Measurements from ENCODE around the gene PRND.
A peak's percentile ranks its signal among the peaks of the same experiment; 100 is the strongest.

GRCh38 chr20:4720041-4720976, 1.4 kb upstream of the PRND start:
- TF ChIP-seq CTCF (conservative IDR thresholded peaks at IDR 0.05; ENCODE audit: low read depth in 2 of 2) = peak; percentile 71 to 87
- no peak for TF ChIP-seq ZNF114 (CRISPR knock-in tag; IDR thresholded peaks at IDR 0.05)
- TF ChIP-seq EZH2 (IDR thresholded peaks at IDR 0.05; ENCODE audit: low read depth, unreplicated experiment) = no peak
- no peak for TF ChIP-seq POLR2AphosphoS5 (IDR thresholded peaks at IDR 0.05; ENCODE audit: low read depth)
- no peak for TF ChIP-seq ZNF462 (CRISPR knock-in tag; IDR thresholded peaks at IDR 0.05)
- no peak for TF ChIP-seq EZH2phosphoT487 (IDR thresholded peaks at IDR 0.05; ENCODE audit: unreplicated experiment)
- no peak for TF ChIP-seq CREB1 (CRISPR knock-in tag; IDR thresholded peaks at IDR 0.05; ENCODE audit: low read depth)
- TF ChIP-seq, protein P1, sequence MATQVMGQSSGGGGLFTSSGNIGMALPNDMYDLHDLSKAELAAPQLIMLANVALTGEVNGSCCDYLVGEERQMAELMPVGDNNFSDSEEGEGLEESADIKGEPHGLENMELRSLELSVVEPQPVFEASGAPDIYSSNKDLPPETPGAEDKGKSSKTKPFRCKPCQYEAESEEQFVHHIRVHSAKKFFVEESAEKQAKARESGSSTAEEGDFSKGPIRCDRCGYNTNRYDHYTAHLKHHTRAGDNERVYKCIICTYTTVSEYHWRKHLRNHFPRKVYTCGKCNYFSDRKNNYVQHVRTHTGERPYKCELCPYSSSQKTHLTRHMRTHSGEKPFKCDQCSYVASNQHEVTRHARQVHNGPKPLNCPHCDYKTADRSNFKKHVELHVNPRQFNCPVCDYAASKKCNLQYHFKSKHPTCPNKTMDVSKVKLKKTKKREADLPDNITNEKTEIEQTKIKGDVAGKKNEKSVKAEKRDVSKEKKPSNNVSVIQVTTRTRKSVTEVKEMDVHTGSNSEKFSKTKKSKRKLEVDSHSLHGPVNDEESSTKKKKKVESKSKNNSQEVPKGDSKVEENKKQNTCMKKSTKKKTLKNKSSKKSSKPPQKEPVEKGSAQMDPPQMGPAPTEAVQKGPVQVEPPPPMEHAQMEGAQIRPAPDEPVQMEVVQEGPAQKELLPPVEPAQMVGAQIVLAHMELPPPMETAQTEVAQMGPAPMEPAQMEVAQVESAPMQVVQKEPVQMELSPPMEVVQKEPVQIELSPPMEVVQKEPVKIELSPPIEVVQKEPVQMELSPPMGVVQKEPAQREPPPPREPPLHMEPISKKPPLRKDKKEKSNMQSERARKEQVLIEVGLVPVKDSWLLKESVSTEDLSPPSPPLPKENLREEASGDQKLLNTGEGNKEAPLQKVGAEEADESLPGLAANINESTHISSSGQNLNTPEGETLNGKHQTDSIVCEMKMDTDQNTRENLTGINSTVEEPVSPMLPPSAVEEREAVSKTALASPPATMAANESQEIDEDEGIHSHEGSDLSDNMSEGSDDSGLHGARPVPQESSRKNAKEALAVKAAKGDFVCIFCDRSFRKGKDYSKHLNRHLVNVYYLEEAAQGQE (IDR thresholded peaks at IDR 0.05; ENCODE audit: unreplicated experiment) = no peak
- TF ChIP-seq ETS1 (IDR thresholded peaks at IDR 0.05) = no peak
- no peak for TF ChIP-seq STAT1 (IDR thresholded peaks at IDR 0.05; ENCODE audit: unreplicated experiment)
- no peak for TF ChIP-seq JUNB (IDR thresholded peaks at IDR 0.05; ENCODE audit: unreplicated experiment)
